ENCODE measurements around the gene MRLN. TPM values are rescaled to one million over a fixed set of nuclear protein-coding genes. Genes with fewer than 3 reads are reported as not detected.
"Not testable (repeated sequence)": the region's sequence is repeated elsewhere in the genome, so short reads cannot be mapped to it uniquely, and the experiment has no call there.

MRLN gene
- total RNA-seq, 2 donors from 2014 or later: not detected

DNA sequence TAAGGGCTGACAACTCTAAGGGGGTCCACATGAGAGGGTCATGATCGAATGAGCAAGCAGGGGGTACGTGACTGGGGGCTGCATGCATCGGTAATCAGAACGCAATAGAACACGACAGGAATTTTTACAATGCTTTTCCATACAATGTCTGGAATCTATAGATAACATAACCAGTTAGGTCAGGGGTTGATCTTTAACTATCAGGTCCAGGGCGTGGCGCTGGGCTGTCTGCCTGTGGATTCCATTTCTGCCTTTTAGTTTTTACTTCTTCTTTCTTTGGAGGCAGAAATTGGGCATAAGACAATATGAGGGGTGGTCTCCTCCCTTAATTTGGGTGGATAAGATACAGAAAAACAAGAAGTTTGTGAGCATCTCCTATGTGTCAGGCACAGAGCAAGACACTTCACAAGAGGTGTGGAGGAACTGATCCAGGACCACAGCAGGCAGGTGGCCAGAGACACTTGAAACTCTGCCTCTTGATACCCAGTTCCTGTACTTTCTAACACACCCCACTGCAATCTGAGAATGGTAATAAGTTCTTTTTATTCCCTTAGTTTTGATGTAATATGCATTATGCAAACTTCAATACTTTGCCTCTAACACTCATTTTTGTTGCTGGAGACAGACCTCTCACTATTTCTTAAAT is 18.0 kb upstream of the MRLN start:
- ATAC-seq: no peak
- no peaks in the 10 kb centered on the region for H3K9me3 Mint-ChIP-seq
- no peak overlapping the region for H3K4me3 Mint-ChIP-seq
- peaks cover 2 to 8% of the 10 kb centered on the region in 2 donors for H3K27me3 Mint-ChIP-seq
- no peaks in the 10 kb centered on the region for H3K36me3 Mint-ChIP-seq
- H3K27ac Mint-ChIP-seq: no peak overlapping the region
- H3K4me1 Mint-ChIP-seq (ENCODE audit: low read depth in 2 of 2): no peaks in the 10 kb centered on the region
- DNase-seq (ENCODE audit: low spot score): no peak

DNA sequence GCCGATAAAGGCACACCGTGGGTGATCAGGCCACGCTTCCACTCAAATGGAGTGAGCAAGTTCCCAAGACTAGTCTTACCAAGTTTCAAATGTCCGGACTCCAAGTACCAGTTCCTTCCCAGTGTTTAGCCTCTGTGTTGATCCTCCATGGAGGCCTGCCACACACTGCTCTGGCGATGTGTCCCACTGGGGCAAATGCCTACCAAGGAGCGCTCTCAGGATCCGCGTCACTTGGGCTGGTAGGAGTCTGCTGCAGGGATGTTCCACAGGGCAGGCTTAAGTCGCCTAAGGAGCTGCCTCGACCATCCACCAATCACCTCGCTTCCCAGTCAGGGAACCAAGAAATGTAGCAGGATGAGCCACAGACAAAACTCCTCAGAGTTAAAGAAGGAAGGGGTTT is 17.4 kb upstream of the MRLN start:
- no peak overlapping the region for H3K27ac Mint-ChIP-seq
- no peak for ATAC-seq
- H3K27me3 Mint-ChIP-seq: peaks cover 2 to 8% of the 10 kb centered on the region in 2 donors
- H3K9me3 Mint-ChIP-seq: no peaks in the 10 kb centered on the region
- H3K4me3 Mint-ChIP-seq: no peak overlapping the region
- no peak for DNase-seq (ENCODE audit: low spot score)
- no peaks in the 10 kb centered on the region for H3K36me3 Mint-ChIP-seq
- H3K4me1 Mint-ChIP-seq (ENCODE audit: low read depth in 2 of 2): no peaks in the 10 kb centered on the region

DNA sequence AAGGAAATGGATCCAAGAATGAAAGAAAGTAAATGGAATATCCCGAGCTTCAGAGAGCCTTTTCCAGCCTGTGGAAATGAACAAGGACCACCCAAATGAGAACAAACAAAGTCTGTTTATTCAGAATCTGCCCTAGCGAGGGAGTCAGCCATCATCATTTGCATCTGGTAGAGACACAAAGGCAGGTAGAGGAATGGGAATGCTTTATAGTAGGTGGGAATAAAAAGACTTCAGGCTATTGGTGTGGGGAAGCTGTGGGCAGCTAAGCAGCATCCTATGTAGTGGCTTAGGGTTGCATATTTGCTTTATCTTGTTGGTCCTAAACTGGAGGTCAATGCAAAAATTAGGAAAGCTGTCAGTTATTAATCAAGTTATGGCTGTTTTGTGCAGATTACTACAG is 9.2 kb upstream of the MRLN start:
- no peaks in the 10 kb centered on the region for H3K4me1 Mint-ChIP-seq (ENCODE audit: low read depth in 2 of 2)
- no peak for ATAC-seq
- H3K36me3 Mint-ChIP-seq: no peaks in the 10 kb centered on the region

DNA sequence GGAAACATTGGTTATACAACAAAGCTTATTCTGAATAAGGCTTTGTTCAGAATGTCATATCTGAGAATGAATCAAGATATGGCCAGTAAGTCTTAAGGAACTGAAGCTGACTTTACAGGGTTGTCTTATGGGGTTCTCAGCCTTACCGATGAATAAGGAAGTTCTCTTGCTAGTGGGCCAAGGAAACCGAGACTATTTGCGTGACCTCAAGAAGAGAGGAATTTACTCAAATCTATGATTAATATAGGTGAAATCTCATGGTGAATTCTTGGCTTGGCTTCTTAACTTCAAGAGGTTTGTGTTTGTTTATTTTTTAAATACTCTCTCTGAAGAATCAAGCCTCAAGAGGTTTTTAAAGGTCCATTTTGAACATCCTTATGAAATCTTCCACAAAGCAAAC is 4.7 kb upstream of the MRLN start:
- H3K36me3 Mint-ChIP-seq: no peaks in the 10 kb centered on the region
- no peaks in the 10 kb centered on the region for H3K4me1 Mint-ChIP-seq (ENCODE audit: low read depth in 2 of 2)
- H3K4me3 Mint-ChIP-seq: no peak overlapping the region
- DNase-seq (ENCODE audit: low spot score): no peak
- H3K27me3 Mint-ChIP-seq: peaks cover 0 to 6% of the 10 kb centered on the region in 2 donors
- no peaks in the 10 kb centered on the region for H3K9me3 Mint-ChIP-seq
- H3K27ac Mint-ChIP-seq: no peak overlapping the region
- ATAC-seq: no peak

More for the DNA sequence above, 9.2 kb upstream of the MRLN start:
- DNase-seq (ENCODE audit: low spot score): no peak
- Mint-ChIP-seq H3K27ac (no peak overlapping the region), H3K4me3 (no peak overlapping the region), H3K27me3 (peaks cover 8 to 9% of the 10 kb centered on the region in 2 donors), H3K9me3 (no peaks in the 10 kb centered on the region)

DNA sequence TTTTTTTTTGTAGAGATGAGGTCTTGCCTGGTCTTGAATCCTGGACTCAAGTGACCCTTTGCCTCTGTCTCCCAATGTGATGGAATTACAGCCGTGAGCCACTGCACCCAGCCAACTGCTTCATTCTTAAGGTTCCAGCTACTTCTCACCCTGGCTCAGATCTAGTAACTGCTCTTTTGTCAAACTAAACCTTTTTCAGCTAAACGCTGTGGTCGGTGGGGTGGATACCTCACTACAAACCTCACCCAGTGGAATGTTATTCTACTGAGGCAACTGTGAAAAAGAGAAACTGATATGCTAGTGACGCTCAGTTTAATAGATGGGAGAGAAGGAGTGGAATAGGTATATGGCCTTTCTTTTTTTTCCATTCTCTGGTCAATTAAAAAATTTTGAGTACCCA is 1.7 kb upstream of the MRLN start:
- Mint-ChIP-seq H3K36me3 (no peaks in the 10 kb centered on the region), H3K4me3 (no peak overlapping the region), H3K27ac (no peak overlapping the region), H3K9me3 (no peaks in the 10 kb centered on the region), H3K4me1 (ENCODE audit: low read depth in 2 of 2) (no peaks in the 10 kb centered on the region), H3K27me3 (peaks cover 3 to 12% of the 10 kb centered on the region in 2 donors)
- DNase-seq (ENCODE audit: low spot score) (no peak), ATAC-seq (no peak)

DNA sequence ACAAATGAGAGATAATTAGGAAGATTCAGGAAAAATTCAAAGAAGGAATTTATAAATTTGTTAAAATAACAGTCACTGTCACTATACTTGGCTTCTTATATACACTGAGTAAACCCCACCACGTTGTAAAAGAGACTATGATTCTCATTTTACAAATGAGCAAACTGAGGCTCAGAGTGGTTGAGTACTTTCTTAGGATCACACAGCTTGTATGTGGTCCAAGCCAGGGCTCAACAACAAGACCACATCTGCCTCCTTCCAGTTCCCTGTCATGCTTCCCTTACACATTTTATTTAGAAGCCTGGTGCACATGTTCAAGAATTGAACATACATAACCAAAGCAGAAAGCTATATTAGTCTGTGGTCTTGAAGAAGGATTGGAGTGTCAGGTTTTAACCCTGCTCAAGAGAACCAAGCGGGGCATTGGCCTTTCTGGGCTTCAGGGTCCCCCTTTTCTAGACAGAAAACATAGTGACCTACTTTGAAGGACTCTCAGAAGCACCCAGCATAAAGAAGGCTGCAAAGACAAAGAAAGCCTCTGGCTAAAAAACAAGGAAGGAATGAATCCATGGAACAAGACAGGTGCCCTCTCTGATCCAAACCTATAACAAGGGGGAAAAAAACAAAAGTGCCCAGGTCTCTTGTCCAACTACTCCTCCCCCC is 846 bp downstream of the MRLN start:
- Mint-ChIP-seq H3K4me1 (ENCODE audit: low read depth in 2 of 2) (no peaks in the 10 kb centered on the region), H3K4me3 (no peak overlapping the region), H3K36me3 (no peaks in the 10 kb centered on the region), H3K27me3 (peaks cover 10 to 24% of the 10 kb centered on the region in 2 donors), H3K27ac (no peak overlapping the region), H3K9me3 (no peaks in the 10 kb centered on the region)
- ATAC-seq (no peak), DNase-seq (ENCODE audit: low spot score) (no peak)

DNA sequence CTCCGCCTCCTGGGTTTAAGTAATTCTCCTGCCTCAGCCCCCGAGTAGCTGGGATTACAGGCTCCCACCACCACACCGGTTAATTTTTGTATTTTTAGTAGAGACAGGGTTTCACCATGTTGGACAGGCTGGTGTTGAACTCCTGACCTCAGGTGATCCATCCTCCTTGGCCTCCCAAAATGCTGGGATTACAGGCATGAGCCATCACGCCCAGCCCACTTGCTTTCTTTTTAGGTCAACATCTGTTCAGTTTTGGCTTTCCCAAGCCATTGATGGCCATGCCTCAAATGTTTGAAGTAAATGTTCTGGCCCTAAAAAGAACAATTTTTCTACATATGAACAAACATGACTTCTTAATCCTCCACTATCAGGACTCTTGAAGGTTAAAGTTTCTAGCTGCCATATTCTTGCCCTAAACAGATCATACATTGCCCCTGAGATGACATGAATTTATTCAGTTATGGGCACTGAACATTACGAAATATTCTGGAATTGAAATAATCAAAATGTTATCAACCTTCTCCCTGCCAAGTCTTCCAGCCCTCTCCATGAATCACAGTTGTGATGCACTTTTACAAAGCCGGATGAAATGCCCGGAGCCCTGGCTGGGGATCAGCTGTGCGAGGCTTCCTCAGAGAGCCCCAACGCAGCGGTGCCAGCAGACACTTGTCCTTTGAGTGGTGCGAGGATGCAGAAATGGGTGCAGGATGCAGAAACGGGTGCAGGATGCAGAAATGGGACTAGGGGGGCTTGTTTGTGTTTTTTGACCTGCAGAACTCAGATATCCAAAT is 2.9 kb downstream of the MRLN start:
- no peaks in the 10 kb centered on the region for H3K9me3 Mint-ChIP-seq
- DNase-seq (ENCODE audit: low spot score): no peak
- no peak overlapping the region for H3K27ac Mint-ChIP-seq
- H3K27me3 Mint-ChIP-seq: peaks cover 12 to 29% of the 10 kb centered on the region in 2 donors
- H3K4me1 Mint-ChIP-seq (ENCODE audit: low read depth in 2 of 2): no peaks in the 10 kb centered on the region
- no peak overlapping the region for H3K4me3 Mint-ChIP-seq
- H3K36me3 Mint-ChIP-seq: no peaks in the 10 kb centered on the region
- no peak for ATAC-seq

DNA sequence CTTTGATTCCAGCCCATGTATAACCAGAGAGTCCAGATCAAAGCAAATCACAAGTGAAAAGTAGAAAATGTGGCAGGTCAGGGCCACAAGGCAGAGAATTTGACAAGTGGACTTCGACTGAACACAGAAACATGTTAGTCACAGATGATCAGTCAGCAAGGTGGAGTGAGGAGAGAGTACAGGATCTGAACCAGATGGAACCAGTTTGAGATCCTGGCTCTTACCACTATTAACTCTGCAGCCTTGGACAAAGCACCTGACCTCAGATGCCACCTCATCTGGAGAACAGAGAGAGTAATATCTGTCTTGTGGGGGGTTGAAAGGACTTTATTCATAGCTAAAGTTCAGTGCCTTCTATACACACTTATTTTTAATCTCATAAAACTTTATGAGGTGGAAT is 4.4 kb downstream of the MRLN start:
- Mint-ChIP-seq H3K4me1 (ENCODE audit: low read depth in 2 of 2) (no peaks in the 10 kb centered on the region), H3K27ac (no peak overlapping the region), H3K36me3 (no peaks in the 10 kb centered on the region), H3K9me3 (no peaks in the 10 kb centered on the region), H3K27me3 (peaks cover 12 to 29% of the 10 kb centered on the region in 2 donors), H3K4me3 (no peak overlapping the region)
- DNase-seq (ENCODE audit: low spot score): no peak
- ATAC-seq: no peak

DNA sequence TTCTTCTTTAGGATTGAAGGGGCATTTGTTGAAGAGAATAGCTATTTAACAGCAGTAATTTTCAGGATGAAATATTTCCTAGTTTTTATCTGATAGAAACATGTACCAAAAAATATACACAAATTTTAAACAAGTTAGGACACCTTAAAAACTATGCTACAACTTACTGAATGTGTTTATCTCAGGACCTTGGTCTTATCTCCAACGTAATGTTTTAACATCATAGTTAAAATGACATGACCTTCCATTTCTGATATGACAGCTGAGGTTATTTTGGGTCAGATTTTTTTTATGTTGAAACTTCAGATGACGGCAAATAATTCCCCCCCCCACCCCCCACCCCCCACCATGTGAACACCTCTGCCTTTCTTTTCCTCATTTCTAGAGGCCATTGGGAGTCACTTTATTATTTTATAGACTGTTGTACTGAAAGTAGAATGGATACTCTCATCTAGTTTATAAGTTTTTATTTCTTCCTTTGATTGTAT is 8.0 kb downstream of the MRLN start:
- Mint-ChIP-seq H3K27ac (no peak overlapping the region), H3K4me1 (ENCODE audit: low read depth in 2 of 2) (no peaks in the 10 kb centered on the region), H3K9me3 (no peaks in the 10 kb centered on the region), H3K36me3 (no peaks in the 10 kb centered on the region), H3K27me3 (peaks cover 9 to 17% of the 10 kb centered on the region in 2 donors), H3K4me3 (no peak overlapping the region)
- DNase-seq (ENCODE audit: low spot score): no peak
- no peak for ATAC-seq

DNA sequence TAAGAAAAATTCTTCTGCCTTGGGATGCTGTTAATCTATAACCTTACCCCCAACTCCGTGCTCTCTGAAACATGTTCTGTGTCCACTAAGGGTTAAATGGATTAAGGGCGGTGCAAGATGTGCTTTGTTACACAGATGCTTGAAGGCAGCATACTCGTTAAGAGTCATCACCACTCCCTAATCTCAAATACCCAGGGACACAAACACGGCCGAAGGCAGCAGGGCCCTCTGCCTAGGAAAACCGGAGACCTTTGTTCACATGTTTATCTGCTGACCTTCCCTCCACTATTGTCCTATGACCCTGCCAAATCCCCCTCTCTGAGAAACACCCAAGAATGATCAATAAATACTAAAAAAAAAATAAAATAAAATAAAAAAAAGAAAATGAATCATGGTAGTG is 8.5 kb downstream of the MRLN start:
- not testable (repeated sequence) for DNase-seq (ENCODE audit: low spot score); H3K36me3 Mint-ChIP-seq; H3K9me3 Mint-ChIP-seq; H3K4me3 Mint-ChIP-seq; H3K4me1 Mint-ChIP-seq (ENCODE audit: low read depth in 2 of 2); H3K27ac Mint-ChIP-seq; ATAC-seq
- peaks cover 9 to 17% of the 10 kb centered on the region in 2 donors for H3K27me3 Mint-ChIP-seq

DNA sequence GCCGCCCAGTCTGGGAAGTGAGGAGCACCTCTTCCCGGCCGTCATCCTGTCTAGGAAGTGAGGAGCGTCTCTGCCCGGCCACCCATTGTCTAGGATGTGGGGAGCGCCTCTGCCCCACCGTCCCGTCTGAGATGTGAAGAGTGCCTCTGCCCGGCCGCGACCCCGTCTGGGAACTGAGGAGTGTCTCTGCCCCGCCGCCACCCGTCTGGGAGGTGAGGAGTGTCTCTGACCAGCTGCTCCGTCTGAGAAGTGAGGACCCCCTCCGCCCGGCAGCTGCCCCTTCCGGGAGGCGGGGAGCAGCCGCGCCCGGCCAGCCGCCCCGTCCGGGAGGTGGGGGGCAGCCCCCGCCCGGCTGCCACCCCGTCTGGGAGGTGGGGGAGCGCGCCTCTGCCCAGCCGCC is 9.1 kb downstream of the MRLN start:
- ATAC-seq; DNase-seq (ENCODE audit: low spot score); H3K4me3 Mint-ChIP-seq; H3K4me1 Mint-ChIP-seq (ENCODE audit: low read depth in 2 of 2); H3K27ac Mint-ChIP-seq; H3K9me3 Mint-ChIP-seq; H3K36me3 Mint-ChIP-seq: not testable (repeated sequence)
- H3K27me3 Mint-ChIP-seq: peaks cover 9 to 17% of the 10 kb centered on the region in 2 donors

DNA sequence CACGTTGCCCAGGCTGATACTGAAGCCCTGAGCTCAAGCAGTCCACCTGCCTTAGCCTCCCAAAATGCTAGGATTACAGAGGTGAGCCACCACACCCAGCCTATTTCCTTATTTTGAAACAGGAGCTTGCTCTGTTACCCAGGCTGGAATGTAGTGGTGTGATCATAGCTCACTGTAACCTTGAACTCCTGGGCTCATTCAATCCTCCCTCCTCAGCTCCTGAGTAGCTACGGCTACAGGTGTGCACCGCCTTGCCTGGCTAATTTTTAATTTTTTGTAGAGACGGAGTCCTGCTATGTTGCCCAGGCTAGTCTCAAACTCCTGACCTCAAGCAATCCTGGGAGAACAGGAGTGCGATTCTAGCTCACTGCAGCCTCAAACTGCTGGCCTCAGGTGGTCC is 11.7 kb downstream of the MRLN start:
- Mint-ChIP-seq H3K27me3 (peaks cover 3 to 8% of the 10 kb centered on the region in 2 donors), H3K4me1 (ENCODE audit: low read depth in 2 of 2) (no peaks in the 10 kb centered on the region), H3K36me3 (no peaks in the 10 kb centered on the region), H3K4me3 (no peak overlapping the region), H3K9me3 (no peaks in the 10 kb centered on the region), H3K27ac (no peak overlapping the region)
- ATAC-seq (no peak), DNase-seq (ENCODE audit: low spot score) (no peak)

DNA sequence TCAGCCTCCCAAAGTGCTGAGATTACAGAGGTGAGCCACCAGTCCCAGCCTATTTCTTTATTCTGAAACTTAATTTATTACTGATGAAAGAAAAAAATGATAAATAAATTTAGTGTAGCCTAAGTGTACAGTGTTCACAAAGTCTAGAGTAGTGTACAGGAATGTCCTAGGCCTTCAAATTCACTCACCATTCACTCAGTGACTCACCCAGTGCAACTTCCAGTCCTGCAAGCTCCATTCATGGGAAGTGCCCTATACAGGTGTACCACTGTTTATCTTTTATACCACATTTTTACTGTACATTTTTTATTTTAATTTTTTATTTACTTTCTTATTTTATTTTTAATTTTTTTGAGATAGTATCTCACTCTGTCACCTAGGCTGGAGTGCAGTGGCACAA is 12.2 kb downstream of the MRLN start:
- peaks cover 3 to 8% of the 10 kb centered on the region in 2 donors for H3K27me3 Mint-ChIP-seq
- H3K36me3 Mint-ChIP-seq: no peaks in the 10 kb centered on the region
- no peak for DNase-seq (ENCODE audit: low spot score)
- no peak overlapping the region for H3K4me3 Mint-ChIP-seq
- ATAC-seq: no peak
- no peak overlapping the region for H3K27ac Mint-ChIP-seq
- H3K4me1 Mint-ChIP-seq (ENCODE audit: low read depth in 2 of 2): no peaks in the 10 kb centered on the region
- H3K9me3 Mint-ChIP-seq: no peaks in the 10 kb centered on the region

DNA sequence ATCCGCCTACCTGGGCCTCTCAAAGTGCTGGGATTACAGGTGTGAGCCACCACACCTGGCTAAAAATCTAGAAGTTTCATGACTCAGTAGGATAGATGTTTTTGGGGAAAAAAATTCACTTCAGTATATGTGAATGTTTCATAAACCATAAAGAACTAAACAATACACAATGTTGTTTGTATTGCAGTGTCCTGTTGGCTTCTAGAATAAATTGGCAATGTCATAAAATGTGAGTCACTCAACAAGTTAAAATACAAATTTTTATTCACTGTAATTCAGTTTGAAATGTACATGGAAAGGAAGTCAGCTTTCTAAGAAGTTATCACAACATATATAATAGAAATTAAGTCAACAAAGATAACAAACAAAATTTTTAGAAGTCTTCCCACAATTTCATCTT is 16.5 kb downstream of the MRLN start:
- ATAC-seq (no peak), DNase-seq (ENCODE audit: low spot score) (no peak)
- Mint-ChIP-seq H3K27me3 (peaks cover 3 to 16% of the 10 kb centered on the region in 2 donors), H3K36me3 (no peaks in the 10 kb centered on the region), H3K9me3 (no peaks in the 10 kb centered on the region), H3K27ac (no peak overlapping the region), H3K4me1 (ENCODE audit: low read depth in 2 of 2) (peaks cover 4 to 5% of the 10 kb centered on the region in 2 donors), H3K4me3 (no peak overlapping the region)

Measured in natural killer cell treated with Interleukin-12 subunit alpha and Interleukin-12 subunit beta and Interleukin-15 and Interleukin-18, amount 100 ng/mL, for 72 hours (primary cell).